ENCODE results near the gene FBXO41.

Gene FBXO41

GRCh38 chr2:73284296-73285158, at the start of gene FBXO41:
Gene FBXO41, minus strand, starts transcription at chr2:73284478. Its CDS starts 14,848 bp downstream, at chr2:73269630.
- peak; percentile 66 to 82 for DNase-seq

- no peak for DNase-seq
Observed at GRCh38 chr2:73334045-73334444, 49.8 kb upstream of the FBXO41 start.

GRCh38 chr2:73333564-73333963, 49.3 kb upstream of the FBXO41 start:
- DNase-seq = peak; percentile 76 to 81

GRCh38 chr2:73324126-73324725, 39.9 kb upstream of the FBXO41 start:
- no peak for DNase-seq

- no peak for DNase-seq
Observed at GRCh38 chr2:73323551-73323950, 39.3 kb upstream of the FBXO41 start.

- DNase-seq = no peak
Observed at GRCh38 chr2:73314441-73314840, 30.2 kb upstream of the FBXO41 start.

- peak; percentile 57 to 67 for DNase-seq
Observed at GRCh38 chr2:73307720-73308119, 23.4 kb upstream of the FBXO41 start.

- no peak for DNase-seq
Observed at GRCh38 chr2:73301636-73302035, 17.4 kb upstream of the FBXO41 start.

GRCh38 chr2:73300926-73301325, 16.6 kb upstream of the FBXO41 start:
- no peak for DNase-seq

GRCh38 chr2:73297586-73297985, 13.3 kb upstream of the FBXO41 start:
- no peak for DNase-seq

GRCh38 chr2:73297151-73297559, 12.9 kb upstream of the FBXO41 start:
- DNase-seq = no peak

GRCh38 chr2:73295751-73296400, 11.6 kb upstream of the FBXO41 start:
- no peak for DNase-seq

GRCh38 chr2:73294239-73294638, 10.0 kb upstream of the FBXO41 start:
- DNase-seq = no peak

- peak; percentile 84 to 89 for DNase-seq
Observed at GRCh38 chr2:73293534-73294171, 9.4 kb upstream of the FBXO41 start, which contains the start of gene EGR4. Gene EGR4, minus strand, starts transcription at chr2:73293548. Its CDS starts 231 bp downstream, at chr2:73293317.

- DNase-seq = no peak
Observed at GRCh38 chr2:73292906-73293533, 8.7 kb upstream of the FBXO41 start.

GRCh38 chr2:73292316-73292905, 8.1 kb upstream of the FBXO41 start:
- DNase-seq = no peak

GRCh38 chr2:73291461-73292315, 7.4 kb upstream of the FBXO41 start:
- DNase-seq = peak in 1 of 2 experiments; percentile 48

- DNase-seq = no peak
Observed at GRCh38 chr2:73291093-73291460, 6.8 kb upstream of the FBXO41 start.

GRCh38 chr2:73290049-73290839, 6.0 kb upstream of the FBXO41 start:
- DNase-seq = peak in 1 of 2 experiments; percentile 37

- DNase-seq = no peak
Observed at GRCh38 chr2:73289304-73289703, 5.0 kb upstream of the FBXO41 start.
